Activated T-cell treated with anti-CD3 and anti-CD28 coated beads for 4 hours (primary cell): ENCODE data around the gene RCAN1.
A peak's percentile ranks its signal among the peaks of the same experiment; 100 is the strongest.
"Not testable (repeated sequence)": the region's sequence is repeated elsewhere in the genome, so short reads cannot be mapped to it uniquely, and the experiment has no call there.

Experiments used
- DNase-seq: peaks from one replicate; pipeline ENCODE4 v3.0.0-alpha.2; 2020

Gene RCAN1

GRCh38 chr21:34513129-34513675 lies 101.7 kb downstream of the RCAN1 start:
- no peak for DNase-seq

GRCh38 chr21:34511787-34512455 lies 103.0 kb downstream of the RCAN1 start, which contains the start of gene KCNE1:
TSS of gene KCNE1 (minus strand) at chr21:34512210. CDS start at chr21:34449634, 62,576 bp downstream.
- DNase-seq = no peak

DNA sequence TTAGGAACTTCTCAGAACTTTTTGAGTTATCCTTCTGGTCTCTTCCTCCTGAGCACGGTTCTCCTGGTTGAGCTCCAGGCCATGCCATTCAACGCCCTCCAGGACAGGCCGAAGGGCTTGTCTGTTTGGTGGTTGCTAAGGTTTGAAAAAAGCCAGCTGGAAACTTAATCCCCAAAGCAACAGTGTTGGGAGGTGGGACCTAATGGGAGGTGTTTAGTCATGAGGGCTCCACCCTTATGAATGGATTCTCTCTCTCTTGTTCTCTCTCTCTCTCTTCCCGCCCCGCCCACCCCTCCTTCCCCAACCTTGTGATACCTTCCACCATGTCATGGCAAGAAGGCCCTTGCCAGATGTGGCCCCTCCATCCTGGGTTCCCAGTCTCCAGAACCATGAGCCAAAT lies 103.7 kb downstream of the RCAN1 start:
- no peak for DNase-seq

DNA sequence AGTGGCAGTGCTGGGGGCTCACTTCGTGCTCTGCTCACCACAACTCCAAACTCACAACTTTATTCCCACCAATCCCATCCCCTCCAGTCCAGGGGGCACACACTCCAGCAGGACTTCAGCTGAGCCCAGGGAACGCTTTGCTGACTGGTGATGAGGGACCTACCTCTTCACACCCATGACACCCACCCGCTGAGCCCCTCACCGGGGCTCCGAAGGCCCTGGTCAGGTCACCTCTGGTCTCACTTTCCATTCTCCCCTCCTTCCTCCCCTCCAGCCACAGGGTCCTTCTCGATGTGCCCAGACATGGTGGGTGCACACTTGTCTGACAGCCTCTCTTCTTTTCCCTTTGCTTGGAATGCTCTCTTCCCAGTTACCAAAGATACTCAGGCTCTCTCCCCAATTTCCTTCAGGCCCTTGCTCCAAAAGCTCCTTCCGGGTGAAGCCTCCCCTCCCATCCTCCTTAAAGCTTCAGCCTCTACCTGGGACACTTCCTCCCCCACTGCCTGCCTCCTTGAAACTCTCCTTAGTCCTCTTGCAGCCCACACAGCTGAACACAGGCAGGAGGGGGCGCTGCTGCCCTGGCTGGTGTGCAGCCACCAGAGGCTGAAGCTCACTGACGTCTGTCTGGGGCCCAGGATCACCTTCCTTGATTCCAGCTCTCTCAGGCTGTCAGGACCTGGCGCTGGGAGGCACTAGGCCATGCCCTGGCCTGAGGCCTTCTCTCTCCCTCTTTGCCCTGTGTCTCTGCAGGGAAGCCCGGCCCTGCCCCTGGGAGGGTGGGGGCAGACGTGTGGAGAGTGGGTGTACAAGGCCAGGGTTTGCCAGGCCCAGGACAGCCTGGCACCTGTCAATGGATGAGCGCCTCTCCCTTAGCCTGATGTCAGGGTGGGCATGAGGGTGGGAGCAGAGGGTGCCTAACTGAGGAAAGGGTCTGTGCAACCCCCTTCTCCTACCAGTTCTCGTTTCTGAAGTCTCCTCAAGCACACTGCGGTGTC lies 104.5 kb downstream of the RCAN1 start:
- DNase-seq = peak; percentile 17

GRCh38 chr21:34509151-34509550 lies 105.8 kb downstream of the RCAN1 start:
- DNase-seq = no peak

DNA sequence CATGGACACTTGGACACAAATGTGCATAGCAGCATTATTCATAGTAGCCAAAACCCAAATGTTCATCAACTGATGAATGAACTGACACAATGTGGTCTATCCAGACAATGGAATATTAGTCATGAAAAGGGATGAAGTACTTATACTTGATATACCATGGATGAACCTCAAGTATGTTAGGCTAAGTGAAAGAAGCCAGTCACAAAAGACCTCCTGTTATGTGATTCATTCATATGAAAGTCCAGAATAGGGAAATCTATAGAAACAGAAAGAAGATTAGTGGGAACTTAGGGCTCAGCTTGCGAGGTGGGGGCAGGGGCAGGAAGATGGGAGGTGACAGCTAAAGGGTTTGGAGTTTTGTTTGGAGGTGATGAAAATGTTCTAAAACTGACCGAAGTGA lies 110.3 kb downstream of the RCAN1 start:
- DNase-seq = no peak

DNA sequence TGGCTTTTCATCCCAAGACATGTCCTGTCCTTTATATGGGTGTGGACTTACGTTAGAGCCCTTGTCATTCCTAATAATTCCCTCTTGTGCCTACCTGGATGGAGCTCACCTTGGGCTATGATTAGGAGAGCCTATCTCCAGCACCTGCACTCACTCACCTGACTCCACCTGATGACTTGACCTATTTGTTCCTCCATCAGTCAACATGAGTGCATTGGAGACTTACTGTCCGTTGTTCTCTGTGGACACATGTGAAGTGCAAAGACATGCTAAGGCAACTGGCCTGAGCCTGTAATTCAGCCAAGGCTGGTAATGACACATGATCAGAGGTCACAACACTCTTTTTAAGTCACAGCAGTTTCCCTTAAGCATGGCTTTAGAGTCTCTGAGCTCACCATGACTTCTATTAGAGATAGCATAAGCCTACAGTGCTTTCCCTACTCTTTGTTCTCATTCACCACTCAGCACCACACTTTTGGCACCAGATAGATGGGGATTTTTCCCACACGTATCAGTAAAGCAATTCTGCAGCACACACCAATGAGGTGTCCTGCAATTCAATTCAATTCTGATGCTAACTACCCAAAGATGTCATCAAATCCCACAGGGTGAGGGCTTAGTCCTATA lies 112.3 kb downstream of the RCAN1 start:
- no peak for DNase-seq

DNA sequence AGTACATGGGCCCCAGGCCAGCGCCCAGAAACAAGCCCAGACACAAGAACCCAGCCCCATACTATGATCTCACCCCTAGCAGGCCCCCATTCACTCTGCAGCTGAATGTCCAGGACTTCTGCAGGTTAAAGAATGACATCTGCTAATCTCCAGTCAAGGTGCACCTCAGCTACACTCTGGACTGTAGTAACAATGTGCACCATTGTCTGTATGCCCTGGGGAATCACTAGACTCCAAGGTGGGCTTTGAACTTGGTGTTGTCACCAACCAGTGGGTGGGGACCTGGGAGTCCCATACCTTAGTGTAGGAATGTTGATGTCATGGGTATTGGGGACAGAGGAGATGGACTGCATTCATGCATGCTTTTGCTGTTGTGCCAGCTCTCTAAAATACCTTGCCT lies 113.2 kb downstream of the RCAN1 start:
- DNase-seq = no peak

GRCh38 chr21:34500191-34500590 lies 114.7 kb downstream of the RCAN1 start:
- no peak for DNase-seq

DNA sequence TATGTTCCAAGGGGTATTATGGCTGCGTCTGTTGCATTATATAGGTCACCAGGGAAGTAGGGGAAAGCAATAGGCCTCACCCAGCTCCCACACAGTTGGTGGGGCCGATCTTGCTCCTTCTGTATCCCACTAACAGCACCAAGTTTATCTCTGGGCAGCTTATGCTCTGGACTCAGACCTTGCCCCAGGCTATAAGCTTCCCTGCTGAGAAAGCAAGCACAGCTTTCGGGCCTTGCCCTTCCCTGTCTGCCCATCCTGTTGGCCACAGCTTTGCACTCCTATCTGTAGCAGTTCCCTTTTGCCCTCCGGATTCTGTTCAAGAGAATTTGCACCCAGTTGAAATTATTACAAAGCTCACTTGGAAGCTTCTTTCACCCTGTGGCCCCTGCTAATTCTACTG lies 115.8 kb downstream of the RCAN1 start:
- no peak for DNase-seq

GRCh38 chr21:34498623-34499022 lies 116.3 kb downstream of the RCAN1 start:
- no peak for DNase-seq

DNA sequence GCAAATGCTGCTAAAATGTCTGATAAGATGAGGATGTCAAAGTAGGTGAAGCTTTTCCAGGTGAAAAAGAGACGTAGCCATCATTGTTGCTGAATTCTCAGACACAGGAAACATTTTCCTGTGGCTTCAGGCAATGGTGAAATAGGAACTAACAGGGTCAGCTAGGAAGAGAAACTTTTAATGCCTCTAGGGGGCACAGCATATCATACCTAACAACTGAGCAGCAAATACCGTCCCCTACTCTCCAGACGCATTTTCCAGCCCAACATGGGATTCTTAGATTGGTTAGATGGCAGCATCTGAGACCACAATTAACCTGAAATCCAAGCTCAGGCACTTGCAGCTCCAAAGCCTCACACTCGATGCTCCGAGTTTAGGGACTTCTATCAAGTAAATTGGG lies 131.1 kb downstream of the RCAN1 start:
- not testable (repeated sequence) for DNase-seq

DNA sequence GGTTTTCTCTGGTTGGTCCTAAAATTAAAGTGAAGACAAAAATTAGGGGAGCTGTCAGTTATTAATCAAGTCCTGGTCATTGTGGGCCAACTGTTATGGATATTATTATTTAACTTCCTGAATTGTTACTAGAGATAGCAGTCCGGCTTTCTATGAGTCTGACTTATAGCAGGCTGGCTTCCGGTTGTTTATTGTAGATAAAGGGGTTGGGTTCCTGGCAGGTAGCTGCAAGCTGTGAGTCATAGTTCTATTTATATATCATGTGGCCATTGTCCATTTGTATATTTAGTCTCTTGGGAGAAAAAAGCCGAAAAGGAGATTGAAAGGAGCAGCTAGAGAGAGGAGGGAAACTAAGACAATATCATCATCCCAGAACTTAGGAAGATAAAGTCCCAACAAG lies 131.5 kb downstream of the RCAN1 start:
- not testable (repeated sequence) for DNase-seq

DNA sequence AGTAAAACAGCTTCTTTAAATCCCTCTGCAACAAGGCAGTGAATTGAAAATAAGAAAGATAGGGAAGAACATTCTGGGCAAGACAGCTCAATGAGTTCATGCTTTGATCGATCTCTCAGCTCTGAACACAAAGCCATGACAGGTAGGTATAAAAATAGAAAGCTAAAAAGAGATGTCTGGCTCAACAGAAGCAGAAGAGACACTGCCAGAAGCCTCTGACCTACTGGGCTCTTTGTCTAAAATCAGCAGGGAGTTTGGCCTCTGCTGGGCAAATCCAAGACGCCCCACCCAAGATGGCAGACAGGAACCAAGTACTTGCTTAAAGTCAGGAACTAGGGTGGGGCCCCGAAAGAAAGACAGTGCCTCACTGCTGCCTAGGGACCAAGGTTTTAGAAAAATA lies 147.6 kb downstream of the RCAN1 start:
- DNase-seq = not testable (repeated sequence)
